NCI-H1092 (cell line): ENCODE results near the gene TMEM219.
"Not testable (repeated sequence)": the region's sequence is repeated elsewhere in the genome, so short reads cannot be mapped to it uniquely, and the experiment has no call there.

Experiments used
- DNase-seq: peaks from one replicate; lab custom pipeline; 2025; lab: John Stamatoyannopoulos, UW

The TMEM219 gene

GRCh38 chr16:30011714-30012504, 50.0 kb downstream of the TMEM219 start:
- DNase-seq = no peak

DNA sequence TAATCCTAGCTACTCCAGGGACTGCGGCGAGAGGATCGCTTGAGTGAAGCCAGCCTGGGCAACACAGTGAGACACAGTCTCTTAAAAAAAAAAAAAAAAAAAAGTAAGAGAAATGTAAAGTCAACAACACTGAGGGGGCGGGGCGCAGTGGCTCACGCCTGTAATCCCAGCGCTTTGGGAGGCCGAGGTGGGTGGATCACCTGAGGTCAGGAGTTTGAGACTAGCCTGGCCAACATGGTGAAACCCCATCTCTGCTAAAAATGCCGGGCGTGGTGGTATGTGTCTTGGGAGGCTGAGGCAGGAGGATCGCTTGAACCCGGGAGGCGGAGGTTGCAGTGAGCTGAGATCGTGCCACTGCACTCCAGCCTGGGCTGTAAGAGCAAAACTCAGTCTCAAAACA, 50.7 kb downstream of the TMEM219 start:
- not testable (repeated sequence) for DNase-seq

DNA sequence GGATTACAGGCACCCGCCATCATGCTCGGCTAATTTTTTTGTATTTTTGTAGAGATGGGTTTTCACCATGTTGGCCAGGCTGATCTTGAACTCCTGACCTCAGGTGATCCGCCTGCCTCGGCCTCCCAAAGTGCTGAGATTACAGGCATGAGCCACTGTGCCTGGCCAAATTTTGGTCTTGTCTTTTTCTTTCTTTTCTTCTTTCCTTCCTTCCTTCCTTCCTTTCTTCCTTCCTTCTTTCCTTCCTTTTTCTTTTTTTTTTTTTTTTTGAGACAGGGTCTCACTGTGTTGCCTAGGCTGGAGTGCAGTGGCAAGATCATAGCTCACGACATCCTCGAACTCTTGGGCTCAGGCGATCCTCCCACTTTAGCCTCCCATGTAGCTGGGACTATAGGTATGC, 53.6 kb downstream of the TMEM219 start:
- not testable (repeated sequence) for DNase-seq

DNA sequence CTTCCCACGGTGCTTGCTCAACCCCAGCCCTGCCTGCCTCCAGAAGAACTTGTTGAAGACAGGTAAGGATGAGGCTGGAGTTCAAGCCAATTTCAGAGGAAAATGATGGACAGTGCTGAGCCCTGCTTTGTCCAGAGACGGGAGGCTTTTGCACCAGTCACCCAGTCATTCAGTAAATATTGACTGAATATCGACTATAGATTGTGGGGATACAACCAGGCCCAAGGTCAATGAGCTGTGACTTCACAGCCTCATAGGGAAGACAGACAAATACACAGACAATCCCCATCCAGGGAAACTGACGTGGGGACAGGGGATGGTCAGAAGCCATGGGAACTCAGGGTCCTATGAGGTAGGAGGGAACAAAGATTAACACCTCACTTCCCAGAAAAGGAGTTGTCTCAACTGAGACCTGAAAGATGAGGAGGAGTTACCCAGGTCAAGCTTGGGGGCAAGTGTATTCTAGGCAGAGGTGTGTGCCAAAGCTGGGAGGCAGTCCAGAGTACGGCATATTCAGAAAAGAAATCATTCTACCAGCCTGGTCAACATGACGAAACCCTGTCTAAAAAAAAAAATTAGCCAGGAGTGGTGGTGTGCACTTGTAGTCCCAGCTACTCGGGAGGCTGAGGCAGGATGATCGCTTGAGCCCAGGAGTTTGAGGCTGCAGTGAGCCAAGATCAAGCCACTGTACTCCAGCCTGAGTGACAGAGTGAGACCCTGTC, 54.8 kb downstream of the TMEM219 start:
- DNase-seq = no peak

DNA sequence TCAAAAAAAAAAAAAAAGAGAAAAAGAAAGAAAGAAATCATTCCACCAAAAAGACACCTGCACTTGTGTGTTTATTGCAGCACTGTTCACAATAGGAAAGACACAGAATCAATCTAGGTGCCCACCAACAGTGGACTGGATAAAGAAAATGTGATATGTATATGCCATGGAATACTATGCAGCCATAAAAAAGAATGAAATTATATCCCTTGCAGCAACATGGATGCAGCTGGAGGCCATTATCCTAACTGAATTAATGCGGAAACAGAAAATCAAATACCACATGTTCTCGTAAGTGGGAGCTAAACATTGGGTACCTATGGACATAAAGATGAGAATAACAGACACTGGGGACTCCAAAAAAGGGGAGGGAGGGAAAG, 55.4 kb downstream of the TMEM219 start:
- DNase-seq = no peak

GRCh38 chr16:30017937-30018336, 56.1 kb downstream of the TMEM219 start:
- not testable (repeated sequence) for DNase-seq

- no peak for DNase-seq
Measured at GRCh38 chr16:30018731-30019158, 56.9 kb downstream of the TMEM219 start.
